ENCODE measurements around the gene WDR90. TPM values are rescaled to one million over a fixed set of nuclear protein-coding genes. Genes with fewer than 3 reads are reported as not detected.

Gene WDR90
- total and polyA plus RNA-seq, 2 experiments from 2014 or later, result 25.9 to 42.2 TPM

DNA sequence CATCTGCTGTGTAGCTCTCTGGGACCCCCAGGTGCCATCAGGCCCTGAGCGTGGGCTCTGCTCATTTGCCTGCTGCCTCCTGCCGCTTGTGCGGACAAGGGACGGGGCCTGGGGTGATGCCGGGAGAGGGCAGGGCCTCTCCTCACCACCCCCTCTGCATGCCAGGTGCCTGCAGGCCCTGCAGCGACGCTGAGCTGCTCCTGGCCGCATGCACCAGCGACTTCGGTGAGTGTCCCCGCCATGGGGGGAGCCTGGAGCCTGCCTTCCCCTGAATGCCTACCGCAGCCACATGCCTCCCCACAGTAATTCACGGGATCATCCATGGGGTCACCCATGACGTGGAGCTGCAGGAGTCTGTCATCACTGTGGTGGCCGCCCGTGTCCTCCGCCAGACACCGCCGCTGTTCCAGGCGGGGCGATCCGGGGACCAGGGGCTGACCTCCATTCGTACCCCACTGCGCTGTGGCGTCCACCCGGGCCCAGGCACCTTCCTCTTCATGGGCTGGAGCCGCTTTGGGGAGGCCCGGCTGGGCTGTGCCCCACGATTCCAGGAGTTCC, 67.7 kb downstream of the WDR90 start (continued):
- TF ChIP-seq, protein P1, sequence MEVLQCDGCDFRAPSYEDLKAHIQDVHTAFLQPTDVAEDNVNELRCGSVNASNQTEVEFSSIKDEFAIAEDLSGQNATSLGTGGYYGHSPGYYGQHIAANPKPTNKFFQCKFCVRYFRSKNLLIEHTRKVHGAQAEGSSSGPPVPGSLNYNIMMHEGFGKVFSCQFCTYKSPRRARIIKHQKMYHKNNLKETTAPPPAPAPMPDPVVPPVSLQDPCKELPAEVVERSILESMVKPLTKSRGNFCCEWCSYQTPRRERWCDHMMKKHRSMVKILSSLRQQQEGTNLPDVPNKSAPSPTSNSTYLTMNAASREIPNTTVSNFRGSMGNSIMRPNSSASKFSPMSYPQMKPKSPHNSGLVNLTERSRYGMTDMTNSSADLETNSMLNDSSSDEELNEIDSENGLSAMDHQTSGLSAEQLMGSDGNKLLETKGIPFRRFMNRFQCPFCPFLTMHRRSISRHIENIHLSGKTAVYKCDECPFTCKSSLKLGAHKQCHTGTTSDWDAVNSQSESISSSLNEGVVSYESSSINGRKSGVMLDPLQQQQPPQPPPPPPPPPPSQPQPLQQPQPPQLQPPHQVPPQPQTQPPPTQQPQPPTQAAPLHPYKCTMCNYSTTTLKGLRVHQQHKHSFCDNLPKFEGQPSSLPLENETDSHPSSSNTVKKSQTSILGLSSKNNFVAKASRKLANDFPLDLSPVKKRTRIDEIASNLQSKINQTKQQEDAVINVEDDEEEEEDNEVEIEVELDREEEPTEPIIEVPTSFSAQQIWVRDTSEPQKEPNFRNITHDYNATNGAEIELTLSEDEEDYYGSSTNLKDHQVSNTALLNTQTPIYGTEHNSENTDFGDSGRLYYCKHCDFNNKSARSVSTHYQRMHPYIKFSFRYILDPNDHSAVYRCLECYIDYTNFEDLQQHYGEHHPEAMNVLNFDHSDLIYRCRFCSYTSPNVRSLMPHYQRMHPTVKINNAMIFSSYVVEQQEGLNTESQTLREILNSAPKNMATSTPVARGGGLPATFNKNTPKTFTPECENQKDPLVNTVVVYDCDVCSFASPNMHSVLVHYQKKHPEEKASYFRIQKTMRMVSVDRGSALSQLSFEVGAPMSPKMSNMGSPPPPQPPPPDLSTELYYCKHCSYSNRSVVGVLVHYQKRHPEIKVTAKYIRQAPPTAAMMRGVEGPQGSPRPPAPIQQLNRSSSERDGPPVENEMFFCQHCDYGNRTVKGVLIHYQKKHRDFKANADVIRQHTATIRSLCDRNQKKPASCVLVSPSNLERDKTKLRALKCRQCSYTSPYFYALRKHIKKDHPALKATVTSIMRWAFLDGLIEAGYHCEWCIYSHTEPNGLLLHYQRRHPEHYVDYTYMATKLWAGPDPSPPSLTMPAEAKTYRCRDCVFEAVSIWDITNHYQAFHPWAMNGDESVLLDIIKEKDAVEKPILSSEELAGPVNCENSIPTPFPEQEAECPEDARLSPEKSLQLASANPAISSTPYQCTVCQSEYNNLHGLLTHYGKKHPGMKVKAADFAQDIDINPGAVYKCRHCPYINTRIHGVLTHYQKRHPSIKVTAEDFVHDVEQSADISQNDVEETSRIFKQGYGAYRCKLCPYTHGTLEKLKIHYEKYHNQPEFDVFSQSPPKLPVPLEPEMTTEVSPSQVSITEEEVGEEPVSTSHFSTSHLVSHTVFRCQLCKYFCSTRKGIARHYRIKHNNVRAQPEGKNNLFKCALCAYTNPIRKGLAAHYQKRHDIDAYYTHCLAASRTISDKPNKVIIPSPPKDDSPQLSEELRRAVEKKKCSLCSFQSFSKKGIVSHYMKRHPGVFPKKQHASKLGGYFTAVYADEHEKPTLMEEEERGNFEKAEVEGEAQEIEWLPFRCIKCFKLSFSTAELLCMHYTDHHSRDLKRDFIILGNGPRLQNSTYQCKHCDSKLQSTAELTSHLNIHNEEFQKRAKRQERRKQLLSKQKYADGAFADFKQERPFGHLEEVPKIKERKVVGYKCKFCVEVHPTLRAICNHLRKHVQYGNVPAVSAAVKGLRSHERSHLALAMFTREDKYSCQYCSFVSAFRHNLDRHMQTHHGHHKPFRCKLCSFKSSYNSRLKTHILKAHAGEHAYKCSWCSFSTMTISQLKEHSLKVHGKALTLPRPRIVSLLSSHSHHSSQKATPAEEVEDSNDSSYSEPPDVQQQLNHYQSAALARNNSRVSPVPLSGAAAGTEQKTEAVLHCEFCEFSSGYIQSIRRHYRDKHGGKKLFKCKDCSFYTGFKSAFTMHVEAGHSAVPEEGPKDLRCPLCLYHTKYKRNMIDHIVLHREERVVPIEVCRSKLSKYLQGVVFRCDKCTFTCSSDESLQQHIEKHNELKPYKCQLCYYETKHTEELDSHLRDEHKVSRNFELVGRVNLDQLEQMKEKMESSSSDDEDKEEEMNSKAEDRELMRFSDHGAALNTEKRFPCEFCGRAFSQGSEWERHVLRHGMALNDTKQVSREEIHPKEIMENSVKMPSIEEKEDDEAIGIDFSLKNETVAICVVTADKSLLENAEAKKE (CRISPR knock-in tag; IDR thresholded peaks at IDR 0.05), result no peak

Other genes starting within 250 kb of the WDR90 start
- 17.9 and 26.9 TPM in 2 replicates for gene DECR2, start 247.5 kb upstream of the WDR90 start, total RNA-seq (2014; rRNA removed; shearing (Covaris generic))
- gene DECR2, start 247.5 kb upstream of the WDR90 start, polyA plus RNA-seq (2016; fragmentation: Nextera tagmentation; extraction: Ambion mirVana), result 19.0 and 20.3 TPM in 2 replicates
- 27.9 and 29.2 TPM in 2 replicates for gene RAB11FIP3, start 223.7 kb upstream of the WDR90 start, total RNA-seq (2014; rRNA removed; shearing (Covaris generic))
- gene RAB11FIP3, start 223.7 kb upstream of the WDR90 start, polyA plus RNA-seq (2016; fragmentation: Nextera tagmentation; extraction: Ambion mirVana), result 3.2 and 4.4 TPM in 2 replicates
- 142 and 164 TPM in 2 replicates for gene CAPN15, start 121.7 kb upstream of the WDR90 start, total RNA-seq (2014; rRNA removed; shearing (Covaris generic))
- gene CAPN15, start 121.7 kb upstream of the WDR90 start, polyA plus RNA-seq (2016; fragmentation: Nextera tagmentation; extraction: Ambion mirVana), result 27.3 and 30.7 TPM in 2 replicates
- 1.1 and 1.4 TPM in 2 replicates for gene PRR35, start 89.0 kb upstream of the WDR90 start, total RNA-seq (2014; rRNA removed; shearing (Covaris generic))
- 0.32 and 0.63 TPM in 2 replicates for gene PRR35, start 89.0 kb upstream of the WDR90 start, polyA plus RNA-seq (2016; fragmentation: Nextera tagmentation; extraction: Ambion mirVana)
- 0.80 TPM in 1 of 2 replicates, not detected in the other for gene NHLRC4, start 82.4 kb upstream of the WDR90 start, total RNA-seq (2014; rRNA removed; shearing (Covaris generic))
- 0.14 and 0.47 TPM in 2 replicates for gene NHLRC4, start 82.4 kb upstream of the WDR90 start, polyA plus RNA-seq (2016; fragmentation: Nextera tagmentation; extraction: Ambion mirVana)
- 49.9 and 62.3 TPM in 2 replicates for gene PIGQ, start 79.4 kb upstream of the WDR90 start, total RNA-seq (2014; rRNA removed; shearing (Covaris generic))
- gene PIGQ, start 79.4 kb upstream of the WDR90 start, polyA plus RNA-seq (2016; fragmentation: Nextera tagmentation; extraction: Ambion mirVana), result 28.0 and 30.2 TPM in 2 replicates
- 24.2 and 24.6 TPM in 2 replicates for gene RAB40C, start 59.3 kb upstream of the WDR90 start, total RNA-seq (2014; rRNA removed; shearing (Covaris generic))
- gene RAB40C, start 59.3 kb upstream of the WDR90 start, polyA plus RNA-seq (2016; fragmentation: Nextera tagmentation; extraction: Ambion mirVana), result 11.2 and 12.0 TPM in 2 replicates
- gene WFIKKN1, start 18.4 kb upstream of the WDR90 start, total RNA-seq (2014; rRNA removed; shearing (Covaris generic)), result 6.8 and 11.2 TPM in 2 replicates
- gene WFIKKN1, start 18.4 kb upstream of the WDR90 start, polyA plus RNA-seq (2016; fragmentation: Nextera tagmentation; extraction: Ambion mirVana), result 3.5 and 4.0 TPM in 2 replicates
- gene METTL26, start 13.1 kb upstream of the WDR90 start, total RNA-seq (2014; rRNA removed; shearing (Covaris generic)), result 131 and 153 TPM in 2 replicates
- gene METTL26, start 13.1 kb upstream of the WDR90 start, polyA plus RNA-seq (2016; fragmentation: Nextera tagmentation; extraction: Ambion mirVana), result 223 and 225 TPM in 2 replicates
- gene MCRIP2, start 7.5 kb upstream of the WDR90 start, total RNA-seq (2014; rRNA removed; shearing (Covaris generic)), result 53.2 and 64.3 TPM in 2 replicates
- gene MCRIP2, start 7.5 kb upstream of the WDR90 start, polyA plus RNA-seq (2016; fragmentation: Nextera tagmentation; extraction: Ambion mirVana), result 67.7 and 80.2 TPM in 2 replicates
- gene RHOT2, start 18.8 kb downstream of the WDR90 start, total RNA-seq (2014; rRNA removed; shearing (Covaris generic)), result 93.8 and 129 TPM in 2 replicates
- gene RHOT2, start 18.8 kb downstream of the WDR90 start, polyA plus RNA-seq (2016; fragmentation: Nextera tagmentation; extraction: Ambion mirVana), result 159 and 163 TPM in 2 replicates
- 10.1 and 11.5 TPM in 2 replicates for gene RHBDL1, start 26.3 kb downstream of the WDR90 start, total RNA-seq (2014; rRNA removed; shearing (Covaris generic))
- gene RHBDL1, start 26.3 kb downstream of the WDR90 start, polyA plus RNA-seq (2016; fragmentation: Nextera tagmentation; extraction: Ambion mirVana), result 8.4 and 9.2 TPM in 2 replicates
- gene STUB1, start 31.0 kb downstream of the WDR90 start, total RNA-seq (2014; rRNA removed; shearing (Covaris generic)), result 108 and 123 TPM in 2 replicates
- 91.7 and 107 TPM in 2 replicates for gene STUB1, start 31.0 kb downstream of the WDR90 start, polyA plus RNA-seq (2016; fragmentation: Nextera tagmentation; extraction: Ambion mirVana)
- 79.3 and 82.5 TPM in 2 replicates for gene JMJD8, start 35.0 kb downstream of the WDR90 start, total RNA-seq (2014; rRNA removed; shearing (Covaris generic))
- 43.1 and 48.5 TPM in 2 replicates for gene JMJD8, start 35.0 kb downstream of the WDR90 start, polyA plus RNA-seq (2016; fragmentation: Nextera tagmentation; extraction: Ambion mirVana)
- gene WDR24, start 41.0 kb downstream of the WDR90 start, total RNA-seq (2014; rRNA removed; shearing (Covaris generic)), result 11.5 and 15.8 TPM in 2 replicates
- 7.2 and 8.0 TPM in 2 replicates for gene WDR24, start 41.0 kb downstream of the WDR90 start, polyA plus RNA-seq (2016; fragmentation: Nextera tagmentation; extraction: Ambion mirVana)
- 10.6 and 12.6 TPM in 2 replicates for gene FBXL16, start 56.4 kb downstream of the WDR90 start, total RNA-seq (2014; rRNA removed; shearing (Covaris generic))
- 7.9 and 8.9 TPM in 2 replicates for gene FBXL16, start 56.4 kb downstream of the WDR90 start, polyA plus RNA-seq (2016; fragmentation: Nextera tagmentation; extraction: Ambion mirVana)
- 33.0 and 36.9 TPM in 2 replicates for gene METRN, start 65.8 kb downstream of the WDR90 start, total RNA-seq (2014; rRNA removed; shearing (Covaris generic))
- gene METRN, start 65.8 kb downstream of the WDR90 start, polyA plus RNA-seq (2016; fragmentation: Nextera tagmentation; extraction: Ambion mirVana), result 18.7 and 28.9 TPM in 2 replicates
- gene ANTKMT, start 71.8 kb downstream of the WDR90 start, total RNA-seq (2014; rRNA removed; shearing (Covaris generic)), result 23.8 and 37.1 TPM in 2 replicates
- gene ANTKMT, start 71.8 kb downstream of the WDR90 start, polyA plus RNA-seq (2016; fragmentation: Nextera tagmentation; extraction: Ambion mirVana), result 37.2 and 59.0 TPM in 2 replicates
- 3.5 and 12.6 TPM in 2 replicates for gene CCDC78, start 77.1 kb downstream of the WDR90 start, total RNA-seq (2014; rRNA removed; shearing (Covaris generic))
- 8.7 and 10.5 TPM in 2 replicates for gene CCDC78, start 77.1 kb downstream of the WDR90 start, polyA plus RNA-seq (2016; fragmentation: Nextera tagmentation; extraction: Ambion mirVana)
- gene HAGHL, start 77.7 kb downstream of the WDR90 start, total RNA-seq (2014; rRNA removed; shearing (Covaris generic)), result 19.1 and 21.6 TPM in 2 replicates
- 35.3 and 45.2 TPM in 2 replicates for gene HAGHL, start 77.7 kb downstream of the WDR90 start, polyA plus RNA-seq (2016; fragmentation: Nextera tagmentation; extraction: Ambion mirVana)
- gene CIAO3, start 91.6 kb downstream of the WDR90 start, total RNA-seq (2014; rRNA removed; shearing (Covaris generic)), result 19.2 and 42.3 TPM in 2 replicates
- 13.0 and 15.4 TPM in 2 replicates for gene CIAO3, start 91.6 kb downstream of the WDR90 start, polyA plus RNA-seq (2016; fragmentation: Nextera tagmentation; extraction: Ambion mirVana)
- gene MSLN, start 111.4 kb downstream of the WDR90 start, total RNA-seq (2014; rRNA removed; shearing (Covaris generic)), result 0.10 TPM in 1 of 2 replicates, not detected in the other
- gene MSLN, start 111.4 kb downstream of the WDR90 start, polyA plus RNA-seq (2016; fragmentation: Nextera tagmentation; extraction: Ambion mirVana), result not detected in 2 replicates
- 41.9 and 79.5 TPM in 2 replicates for gene RPUSD1, start 139.0 kb downstream of the WDR90 start, total RNA-seq (2014; rRNA removed; shearing (Covaris generic))
- gene RPUSD1, start 139.0 kb downstream of the WDR90 start, polyA plus RNA-seq (2016; fragmentation: Nextera tagmentation; extraction: Ambion mirVana), result 19.1 and 20.7 TPM in 2 replicates
- gene CHTF18, start 139.3 kb downstream of the WDR90 start, total RNA-seq (2014; rRNA removed; shearing (Covaris generic)), result 108 and 129 TPM in 2 replicates
- 61.3 and 69.2 TPM in 2 replicates for gene CHTF18, start 139.3 kb downstream of the WDR90 start, polyA plus RNA-seq (2016; fragmentation: Nextera tagmentation; extraction: Ambion mirVana)
- gene GNG13, start 151.4 kb downstream of the WDR90 start, total RNA-seq (2014; rRNA removed; shearing (Covaris generic)), result not detected in 2 replicates
- 0.29 and 0.30 TPM in 2 replicates for gene GNG13, start 151.4 kb downstream of the WDR90 start, polyA plus RNA-seq (2016; fragmentation: Nextera tagmentation; extraction: Ambion mirVana)